Measurements from ENCODE around the gene FAH. TPM values are rescaled to one million over a fixed set of nuclear protein-coding genes. Genes with fewer than 3 reads are reported as not detected.

Gene FAH
- total and polyA plus RNA-seq, 4 experiments from 2014 or later: 6.2 to 8.9 (median 7.2) TPM

GRCh38 chr15:80183886-80184285 lies 31.1 kb downstream of the FAH start:
- Histone ChIP-seq H3K36me3 (ENCODE audit: insufficient read depth, low read length) (no peaks in the 10 kb centered on the region), H3K27ac (ENCODE audit: low read depth, low read length) (no peak overlapping the region), H3K4me3 (ENCODE audit: low read length in 2 of 2) (no peak overlapping the region), H3K9me3 (ENCODE audit: control insufficient read depth in 1 of 2, low read length in 2 of 2) (no peaks in the 10 kb centered on the region), H3K27me3 (ENCODE audit: insufficient read depth, low read length) (no peaks in the 10 kb centered on the region), H3K4me1 (ENCODE audit: insufficient read depth, low read length) (no peaks in the 10 kb centered on the region)
- POLR2A ChIA-PET (ENCODE audit: partially characterized antibody): no interaction called here
- DNase-seq: no peak
- CTCF ChIA-PET (ENCODE audit: partially characterized antibody): no interaction called here
- intact Hi-C loops (cut with micrococcal nuclease): no loop called here
- Mint-ChIP-seq H3K36me3 (peaks cover 44 to 77% of the 10 kb centered on the region in 2 donors), H3K27me3 (no peaks in the 10 kb centered on the region), H3K9me3 (no peaks in the 10 kb centered on the region), H3K4me3 (peak overlapping the region in 1 of 8 donors; percentile 2), H3K4me1 (no peaks in the 10 kb centered on the region), H3K27ac (no peak overlapping the region)

- no peak overlapping the region for H3K4me3 ChIP-seq (ENCODE audit: low read length in 2 of 2)
- no peaks in the 10 kb centered on the region for H3K36me3 ChIP-seq (ENCODE audit: insufficient read depth, low read length)
- ChIA-PET CTCF (ENCODE audit: partially characterized antibody) (no interaction called here), POLR2A (ENCODE audit: partially characterized antibody) (no interaction called here)
- H3K36me3 Mint-ChIP-seq: peaks cover 44 to 77% of the 10 kb centered on the region in 2 donors
- no peaks in the 10 kb centered on the region for H3K27me3 Mint-ChIP-seq
- DNase-seq: no peak
- no peak overlapping the region for H3K4me3 Mint-ChIP-seq
- H3K4me1 Mint-ChIP-seq: no peaks in the 10 kb centered on the region
- H3K9me3 Mint-ChIP-seq: no peaks in the 10 kb centered on the region
- H3K27ac ChIP-seq (ENCODE audit: low read depth, low read length): no peak overlapping the region
- intact Hi-C loops (cut with micrococcal nuclease): no loop called here
- H3K9me3 ChIP-seq (ENCODE audit: control insufficient read depth in 1 of 2, low read length in 2 of 2): no peaks in the 10 kb centered on the region
- H3K27ac Mint-ChIP-seq: no peak overlapping the region
- no peaks in the 10 kb centered on the region for H3K27me3 ChIP-seq (ENCODE audit: insufficient read depth, low read length)
- H3K4me1 ChIP-seq (ENCODE audit: insufficient read depth, low read length): no peaks in the 10 kb centered on the region
Measured at GRCh38 chr15:80184554-80184953, 31.8 kb downstream of the FAH start.

- no peak overlapping the region for H3K27ac Mint-ChIP-seq
- H3K36me3 Mint-ChIP-seq: peaks cover 43 to 74% of the 10 kb centered on the region in 2 donors
- H3K4me1 Mint-ChIP-seq: no peaks in the 10 kb centered on the region
- H3K9me3 Mint-ChIP-seq: no peaks in the 10 kb centered on the region
- Histone ChIP-seq H3K27ac (ENCODE audit: low read depth, low read length) (no peak overlapping the region), H3K27me3 (ENCODE audit: insufficient read depth, low read length) (no peaks in the 10 kb centered on the region), H3K36me3 (ENCODE audit: insufficient read depth, low read length) (no peaks in the 10 kb centered on the region), H3K4me3 (ENCODE audit: low read length in 2 of 2) (no peak overlapping the region), H3K4me1 (ENCODE audit: insufficient read depth, low read length) (no peaks in the 10 kb centered on the region), H3K9me3 (ENCODE audit: control insufficient read depth in 1 of 2, low read length in 2 of 2) (no peaks in the 10 kb centered on the region)
- intact Hi-C loops (cut with micrococcal nuclease): loop anchor here (5.0 kb wide), 1 partner anchor 548 kb away; no protein-coding TSS in a partner anchor
- H3K4me3 Mint-ChIP-seq: no peak overlapping the region
- DNase-seq: no peak
- ChIA-PET CTCF (ENCODE audit: partially characterized antibody) (no interaction called here), POLR2A (ENCODE audit: partially characterized antibody) (no interaction called here)
- no peaks in the 10 kb centered on the region for H3K27me3 Mint-ChIP-seq
Measured at GRCh38 chr15:80185152-80185551, 32.4 kb downstream of the FAH start.

- Mint-ChIP-seq H3K27ac (no peak overlapping the region), H3K36me3 (peaks cover 42 to 72% of the 10 kb centered on the region in 2 donors), H3K4me3 (no peak overlapping the region), H3K4me1 (no peaks in the 10 kb centered on the region), H3K27me3 (no peaks in the 10 kb centered on the region), H3K9me3 (no peaks in the 10 kb centered on the region)
- H3K36me3 ChIP-seq (ENCODE audit: insufficient read depth, low read length): no peaks in the 10 kb centered on the region
- CTCF ChIA-PET (ENCODE audit: partially characterized antibody): no interaction called here
- H3K4me3 ChIP-seq (ENCODE audit: low read length in 2 of 2): no peak overlapping the region
- no peaks in the 10 kb centered on the region for H3K9me3 ChIP-seq (ENCODE audit: control insufficient read depth in 1 of 2, low read length in 2 of 2)
- no peak for DNase-seq
- POLR2A ChIA-PET (ENCODE audit: partially characterized antibody): no interaction called here
- intact Hi-C loops (cut with micrococcal nuclease): loop anchor here (5.0 kb wide), 1 partner anchor 549 kb away; no protein-coding TSS in a partner anchor
- H3K27ac ChIP-seq (ENCODE audit: low read depth, low read length): no peak overlapping the region
- H3K27me3 ChIP-seq (ENCODE audit: insufficient read depth, low read length): no peaks in the 10 kb centered on the region
- H3K4me1 ChIP-seq (ENCODE audit: insufficient read depth, low read length): no peaks in the 10 kb centered on the region
Measured at GRCh38 chr15:80186066-80186465, 33.3 kb downstream of the FAH start.

GRCh38 chr15:80186597-80186996 lies 33.8 kb downstream of the FAH start:
- CTCF ChIA-PET (ENCODE audit: partially characterized antibody): no interaction called here
- H3K27ac ChIP-seq (ENCODE audit: low read depth, low read length): no peak overlapping the region
- no peak for DNase-seq
- H3K4me1 ChIP-seq (ENCODE audit: insufficient read depth, low read length): no peaks in the 10 kb centered on the region
- H3K9me3 Mint-ChIP-seq: no peaks in the 10 kb centered on the region
- peaks cover 39 to 70% of the 10 kb centered on the region in 2 donors for H3K36me3 Mint-ChIP-seq
- H3K4me1 Mint-ChIP-seq: no peaks in the 10 kb centered on the region
- H3K27ac Mint-ChIP-seq: no peak overlapping the region
- H3K4me3 ChIP-seq (ENCODE audit: low read length in 2 of 2): no peak overlapping the region
- intact Hi-C loops (cut with micrococcal nuclease): loop anchor here (5.0 kb wide), 1 partner anchor 549 kb away; no protein-coding TSS in a partner anchor
- no peak overlapping the region for H3K4me3 Mint-ChIP-seq
- no peaks in the 10 kb centered on the region for H3K36me3 ChIP-seq (ENCODE audit: insufficient read depth, low read length)
- no peaks in the 10 kb centered on the region for H3K27me3 ChIP-seq (ENCODE audit: insufficient read depth, low read length)
- H3K9me3 ChIP-seq (ENCODE audit: control insufficient read depth in 1 of 2, low read length in 2 of 2): no peaks in the 10 kb centered on the region
- POLR2A ChIA-PET (ENCODE audit: partially characterized antibody): no interaction called here
- no peaks in the 10 kb centered on the region for H3K27me3 Mint-ChIP-seq

- Mint-ChIP-seq H3K27me3 (no peaks in the 10 kb centered on the region), H3K9me3 (no peaks in the 10 kb centered on the region), H3K27ac (no peak overlapping the region), H3K4me3 (no peak overlapping the region), H3K36me3 (peaks cover 26 to 55% of the 10 kb centered on the region in 2 donors), H3K4me1 (no peaks in the 10 kb centered on the region)
- ChIA-PET CTCF (ENCODE audit: partially characterized antibody) (no interaction called here), POLR2A (ENCODE audit: partially characterized antibody) (no interaction called here)
- Histone ChIP-seq H3K27me3 (ENCODE audit: insufficient read depth, low read length) (no peaks in the 10 kb centered on the region), H3K4me1 (ENCODE audit: insufficient read depth, low read length) (no peaks in the 10 kb centered on the region), H3K4me3 (ENCODE audit: low read length in 2 of 2) (no peak overlapping the region), H3K9me3 (ENCODE audit: control insufficient read depth in 1 of 2, low read length in 2 of 2) (no peaks in the 10 kb centered on the region), H3K27ac (ENCODE audit: low read depth, low read length) (no peak overlapping the region), H3K36me3 (ENCODE audit: insufficient read depth, low read length) (no peaks in the 10 kb centered on the region)
- DNase-seq: no peak
- intact Hi-C loops (cut with micrococcal nuclease): loop anchor here (5.0 kb wide), 1 partner anchor 551 kb away; no protein-coding TSS in a partner anchor
Measured at GRCh38 chr15:80188251-80188650, 35.5 kb downstream of the FAH start.

GRCh38 chr15:80191198-80191597 lies 38.4 kb downstream of the FAH start:
- Mint-ChIP-seq H3K36me3 (peaks cover 10 to 29% of the 10 kb centered on the region in 2 donors), H3K4me1 (no peaks in the 10 kb centered on the region), H3K9me3 (peaks cover 0 to 2% (median 0%) of the 10 kb centered on the region in 8 donors), H3K27me3 (no peaks in the 10 kb centered on the region), H3K4me3 (no peak overlapping the region), H3K27ac (no peak overlapping the region)
- H3K9me3 ChIP-seq (ENCODE audit: control insufficient read depth in 1 of 2, low read length in 2 of 2): no peaks in the 10 kb centered on the region
- CTCF ChIA-PET (ENCODE audit: partially characterized antibody): no interaction called here
- intact Hi-C loops (cut with micrococcal nuclease): no loop called here
- H3K36me3 ChIP-seq (ENCODE audit: insufficient read depth, low read length): no peaks in the 10 kb centered on the region
- POLR2A ChIA-PET (ENCODE audit: partially characterized antibody): no interaction called here
- no peak overlapping the region for H3K4me3 ChIP-seq (ENCODE audit: low read length in 2 of 2)
- no peaks in the 10 kb centered on the region for H3K27me3 ChIP-seq (ENCODE audit: insufficient read depth, low read length)
- no peaks in the 10 kb centered on the region for H3K4me1 ChIP-seq (ENCODE audit: insufficient read depth, low read length)
- H3K27ac ChIP-seq (ENCODE audit: low read depth, low read length): no peak overlapping the region
- no peak for DNase-seq
